KMS-11 (cell line): Measurements from ENCODE around the gene EIF3A.

ENCODE experiments used
- H2AFZ ChIP-seq: fragments of 200-600 bp; sonication (generic); 2 replicates; pipeline ENCODE4 v1.6.1; 2016; ENCODE audit warnings: antibody characterized with exemption, mixed run types, low read depth
- H3K27ac ChIP-seq: fragments of 200-600 bp; sonication (generic); 2 replicates; pipeline ENCODE4 v1.6.1; 2016; ENCODE audit warnings: mild to moderate bottlenecking, mixed run types
- H3K27me3 ChIP-seq: fragments of 200-600 bp; sonication (generic); 2 replicates; pipeline ENCODE4 v1.6.1; 2017; ENCODE audit warnings: mild to moderate bottlenecking, low read depth, mixed run types, moderate library complexity; ENCODE audit not compliant: insufficient read depth
- H3K36me3 ChIP-seq: fragments of 200-600 bp; sonication (generic); 2 replicates; pipeline ENCODE4 v1.6.1; 2017; ENCODE audit warnings: mild to moderate bottlenecking, mixed run types; ENCODE audit not compliant: insufficient read depth
- H3K4me1 ChIP-seq: fragments of 200-600 bp; sonication (generic); 2 replicates; pipeline ENCODE4 v1.6.1; 2016; ENCODE audit warnings: mild to moderate bottlenecking, low read depth, mixed run types; ENCODE audit not compliant: poor library complexity, severe bottlenecking
- H3K4me2 ChIP-seq: fragments of 200-600 bp; sonication (generic); 2 replicates; pipeline ENCODE4 v1.7.0; 2016; ENCODE audit warnings: mild to moderate bottlenecking, mixed run types
- H3K4me3 ChIP-seq: fragments of 200-600 bp; sonication (generic); IDR thresholded peaks from 2 replicates; pipeline ENCODE4 v1.6.1; 2017; ENCODE audit warnings: low read depth, low read length, mixed read lengths; ENCODE audit not compliant: insufficient read depth
- H3K79me2 ChIP-seq: fragments of 200-600 bp; sonication (generic); 2 replicates; pipeline ENCODE4 v1.6.1; 2016; ENCODE audit warnings: low read depth, mixed run types; ENCODE audit not compliant: insufficient read depth
- H3K9ac ChIP-seq: fragments of 200-600 bp; sonication (generic); 2 replicates; pipeline ENCODE4 v1.6.1; 2016; ENCODE audit warnings: mild to moderate bottlenecking, mixed run types
- H4K20me1 ChIP-seq: fragments of 200-600 bp; sonication (generic); 2 replicates; pipeline ENCODE4 v1.6.1; 2016; ENCODE audit warnings: mild to moderate bottlenecking, mixed run types; ENCODE audit not compliant: insufficient read depth
- CTCF ChIP-seq: fragments of 200-600 bp; sonication (generic); conservative IDR thresholded peaks from 2 replicates; pipeline ENCODE4 v1.6.1; 2017; ENCODE audit warnings: low read depth, mild to moderate bottlenecking, antibody characterized with exemption, low read length, moderate library complexity, mixed read lengths

The EIF3A gene

DNA sequence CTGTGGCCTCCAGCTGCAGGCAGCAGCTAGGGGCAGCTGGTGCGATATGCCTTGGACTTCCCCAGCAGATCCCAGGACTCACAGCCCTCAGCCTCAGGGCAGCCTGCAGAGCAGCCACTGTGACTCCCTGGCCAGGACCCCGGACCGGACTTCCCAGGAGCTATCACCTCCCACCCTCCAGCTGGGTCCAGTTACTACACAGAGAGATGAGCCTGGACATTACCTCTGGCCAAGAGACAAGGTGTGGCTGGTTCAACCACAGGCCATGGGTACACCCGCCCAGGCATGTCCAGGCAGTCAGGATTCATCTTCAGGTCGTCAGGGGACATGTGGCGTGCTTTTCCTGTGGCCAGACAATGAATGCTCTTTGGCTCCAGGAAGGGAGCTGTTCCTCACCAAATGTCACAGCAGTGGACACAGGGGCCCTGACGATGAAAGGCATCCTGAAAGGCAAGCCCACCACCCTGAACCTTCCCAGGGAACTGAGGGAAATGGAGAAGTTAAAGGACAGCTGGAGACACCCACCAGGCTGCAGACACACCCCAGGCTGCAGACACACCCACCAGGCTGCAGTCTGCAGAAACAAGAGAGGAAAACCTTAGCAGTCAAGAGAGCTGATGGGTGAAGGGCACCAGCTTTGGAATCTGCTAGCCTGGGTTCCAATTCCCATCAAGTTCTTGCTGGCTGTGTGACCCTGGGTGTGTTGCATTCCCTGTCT is 76.9 kb downstream of the EIF3A start:
- Histone ChIP-seq H3K27me3 (no peaks in the 10 kb centered on the region), H3K9ac (no peak overlapping the region), H3K4me3 (no peak overlapping the region), H3K36me3 (no peaks in the 10 kb centered on the region), H3K27ac (no peak overlapping the region), H3K4me2 (no peak overlapping the region), H2AFZ (no peak overlapping the region), H4K20me1 (no peaks in the 10 kb centered on the region), H3K79me2 (no peaks in the 10 kb centered on the region), H3K4me1 (peaks cover 5% of the 10 kb centered on the region)
- TF ChIP-seq CTCF = no peak

- Histone ChIP-seq H3K4me3 (no peak overlapping the region), H3K4me1 (peaks cover 5% of the 10 kb centered on the region), H3K27me3 (no peaks in the 10 kb centered on the region), H3K4me2 (no peak overlapping the region), H3K79me2 (no peaks in the 10 kb centered on the region), H3K27ac (no peak overlapping the region), H2AFZ (no peak overlapping the region), H4K20me1 (no peaks in the 10 kb centered on the region), H3K9ac (no peak overlapping the region), H3K36me3 (no peaks in the 10 kb centered on the region)
- no peak for TF ChIP-seq CTCF
These were observed 78.7 kb downstream of the EIF3A start for GRCh38 chr10:119001717-119002500.

DNA sequence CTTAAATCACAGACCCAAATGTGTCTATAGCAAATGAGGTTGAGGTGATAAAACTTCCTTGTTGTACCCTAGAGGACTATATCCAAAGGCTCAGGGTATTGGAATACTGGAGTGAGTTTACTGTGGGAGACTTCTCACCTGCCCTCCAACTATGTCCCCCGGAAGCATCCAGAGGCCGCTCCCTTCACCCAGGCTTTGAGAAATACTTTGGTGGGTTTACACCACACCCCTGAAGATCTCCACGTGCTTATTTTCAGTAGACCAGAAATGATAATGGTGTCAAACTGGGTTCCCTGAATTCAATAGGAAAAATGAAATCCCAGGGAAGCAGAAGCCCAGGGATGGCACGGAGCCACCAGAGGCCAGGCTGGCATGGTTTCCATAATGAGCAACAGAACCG is 82.4 kb downstream of the EIF3A start:
- Histone ChIP-seq H3K27ac (no peak overlapping the region), H3K27me3 (no peaks in the 10 kb centered on the region), H4K20me1 (no peaks in the 10 kb centered on the region), H3K4me3 (no peak overlapping the region), H3K36me3 (no peaks in the 10 kb centered on the region), H3K9ac (no peak overlapping the region), H2AFZ (no peak overlapping the region), H3K4me1 (peaks cover 5% of the 10 kb centered on the region), H3K79me2 (no peaks in the 10 kb centered on the region), H3K4me2 (no peak overlapping the region)
- TF ChIP-seq CTCF = no peak

DNA sequence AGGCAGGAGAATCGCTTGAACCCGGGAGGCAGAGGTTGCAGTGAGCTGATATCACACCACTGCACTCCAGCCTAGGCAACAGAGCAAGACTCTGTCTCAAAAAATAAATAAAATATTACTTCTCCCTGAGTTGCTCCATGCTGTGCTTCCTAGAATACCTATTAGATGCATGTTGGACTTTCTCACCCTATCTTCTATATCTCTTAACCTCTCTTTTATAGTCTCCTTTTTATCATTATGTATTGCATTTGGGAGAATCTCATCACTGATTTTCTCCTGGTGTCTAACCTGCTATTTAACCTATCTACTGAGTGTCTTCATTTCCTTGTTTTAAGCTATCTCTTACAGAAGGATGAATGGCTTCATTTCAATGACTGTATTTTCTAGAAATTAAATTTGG is 83.2 kb downstream of the EIF3A start:
- Histone ChIP-seq H4K20me1 (no peaks in the 10 kb centered on the region), H3K27ac (no peak overlapping the region), H2AFZ (no peak overlapping the region), H3K27me3 (no peaks in the 10 kb centered on the region), H3K79me2 (no peaks in the 10 kb centered on the region), H3K4me1 (peaks cover 5% of the 10 kb centered on the region), H3K4me3 (no peak overlapping the region), H3K4me2 (no peak overlapping the region), H3K9ac (no peak overlapping the region), H3K36me3 (no peaks in the 10 kb centered on the region)
- no peak for TF ChIP-seq CTCF
